Fibroblast of the conjunctiva (primary cell): ENCODE measurements around the gene FAM118A.
"Not testable (repeated sequence)": the region's sequence is repeated elsewhere in the genome, so short reads cannot be mapped to it uniquely, and the experiment has no call there.

Source experiments
- DNase-seq: peaks from one replicate; pipeline ENCODE4 v3.0.0-alpha.2; 2010; ENCODE audit warnings: low read depth

Gene FAM118A

GRCh38 chr22:45284705-45285262 is 24.9 kb upstream of the FAM118A start, which contains the start of gene UPK3A:
TSS of gene UPK3A (plus strand) at chr22:45284949. CDS start at chr22:45285014, 65 bp downstream.
- DNase-seq = no peak

GRCh38 chr22:45285263-45286058 is 24.3 kb upstream of the FAM118A start:
- DNase-seq = no peak

- no peak for DNase-seq
Measured at GRCh38 chr22:45286854-45287551, 22.7 kb upstream of the FAM118A start.

GRCh38 chr22:45290410-45290936 is 19.3 kb upstream of the FAM118A start:
- no peak for DNase-seq

- DNase-seq = no peak
Measured at GRCh38 chr22:45291061-45291930, 18.4 kb upstream of the FAM118A start.

- no peak for DNase-seq
Measured at GRCh38 chr22:45291931-45292290, 17.8 kb upstream of the FAM118A start.

- DNase-seq = no peak
Measured at GRCh38 chr22:45292731-45293442, 16.8 kb upstream of the FAM118A start.

- DNase-seq = no peak
Measured at GRCh38 chr22:45294030-45294429, 15.7 kb upstream of the FAM118A start.

- DNase-seq = not testable (repeated sequence)
Measured at GRCh38 chr22:45295004-45295403, 14.7 kb upstream of the FAM118A start.

GRCh38 chr22:45295492-45295891 is 14.2 kb upstream of the FAM118A start:
- DNase-seq = no peak

GRCh38 chr22:45296628-45297297 is 13.0 kb upstream of the FAM118A start:
- no peak for DNase-seq

- no peak for DNase-seq
Measured at GRCh38 chr22:45298934-45299505, 10.7 kb upstream of the FAM118A start.

- DNase-seq = no peak
Measured at GRCh38 chr22:45302751-45303150, 7.0 kb upstream of the FAM118A start.

- DNase-seq = no peak
Measured at GRCh38 chr22:45303181-45303580, 6.6 kb upstream of the FAM118A start.

GRCh38 chr22:45304971-45305370 is 4.8 kb upstream of the FAM118A start:
- DNase-seq = no peak

- no peak for DNase-seq
Measured at GRCh38 chr22:45305456-45306075, 4.2 kb upstream of the FAM118A start.

- DNase-seq = no peak
Measured at GRCh38 chr22:45306139-45306538, 3.6 kb upstream of the FAM118A start.

GRCh38 chr22:45308391-45308956 is 1.3 kb upstream of the FAM118A start:
- DNase-seq = no peak

- DNase-seq = no peak
Measured at GRCh38 chr22:45308957-45309421, 745 bp upstream of the FAM118A start.
